HepG2 (cell line): ENCODE measurements around the gene TOP1. TPM values are rescaled to one million over a fixed set of nuclear protein-coding genes. Genes with fewer than 3 reads are reported as not detected.
A peak's percentile ranks its signal among the peaks of the same experiment; 100 is the strongest.

Experiments
- AKNA ChIP-seq: sonication (generic); formaldehyde crosslinking; IDR thresholded peaks from 2 replicates; pipeline ENCODE4 v1.4.0; 2020; ENCODE audit warnings: missing genetic modification reagents, borderline replicate concordance
- CREBL2 ChIP-seq: sonication (generic); formaldehyde crosslinking; IDR thresholded peaks from 2 replicates; pipeline ENCODE4 v1.8.1; 2023; ENCODE audit warnings: missing genetic modification reagents, mild to moderate bottlenecking, borderline replicate concordance
- FOXO1 ChIP-seq: sonication (generic); formaldehyde crosslinking; IDR thresholded peaks from 2 replicates; pipeline ENCODE4 v1.4.0; 2020; ENCODE audit warnings: missing genetic modification reagents
- HHEX ChIP-seq: IDR thresholded peaks from 2 replicates; pipeline ENCODE4 v1.6.1; 2016; ENCODE audit warnings: control low read depth
- MED1 ChIP-seq: sonication (generic); formaldehyde crosslinking; IDR thresholded peaks from 2 replicates; pipeline ENCODE4 v1.4.0; 2020; ENCODE audit warnings: missing genetic modification reagents
- NCOA1 ChIP-seq: sonication (generic); formaldehyde crosslinking; IDR thresholded peaks from 2 replicates; pipeline ENCODE4 v1.9.0; 2021; ENCODE audit warnings: missing genetic modification reagents
- RARA ChIP-seq: IDR thresholded peaks from 2 replicates; pipeline ENCODE4 v1.6.1; 2016; ENCODE audit warnings: missing genetic modification reagents, missing compliant biosample characterization
- RNF2 ChIP-seq: fragments of 450-650 bp; conservative IDR thresholded peaks from 2 replicates; pipeline ENCODE4 v1.6.1; 2016; ENCODE audit warnings: low read depth
- SMAD9 ChIP-seq: sonication (generic); formaldehyde crosslinking; IDR thresholded peaks from 2 replicates; pipeline ENCODE4 v1.5.1; 2020; ENCODE audit warnings: mild to moderate bottlenecking, missing genetic modification reagents
- TIGD3 ChIP-seq: sonication (generic); formaldehyde crosslinking; IDR thresholded peaks from 2 replicates; pipeline ENCODE4 v1.5.1; 2020; ENCODE audit warnings: mild to moderate bottlenecking, missing genetic modification reagents, borderline replicate concordance
- TMF1 ChIP-seq: sonication (generic); formaldehyde crosslinking; IDR thresholded peaks from 2 replicates; pipeline ENCODE4 v1.8.1; 2022; ENCODE audit warnings: low read depth, missing genetic modification reagents
- WIZ ChIP-seq: sonication (generic); formaldehyde crosslinking; IDR thresholded peaks from 2 replicates; pipeline ENCODE4 v1.5.1; 2020; ENCODE audit warnings: mild to moderate bottlenecking, missing genetic modification reagents
- ZFP91 ChIP-seq: sonication (generic); formaldehyde crosslinking; IDR thresholded peaks from 2 replicates; pipeline ENCODE4 v1.9.0; 2022; ENCODE audit warnings: missing genetic modification reagents, mild to moderate bottlenecking, borderline replicate concordance
- ZNF264 ChIP-seq: sonication (generic); formaldehyde crosslinking; IDR thresholded peaks from 2 replicates; pipeline ENCODE4 v1.4.0; 2020; ENCODE audit warnings: missing genetic modification reagents
- ZNF326 ChIP-seq: sonication (generic); formaldehyde crosslinking; IDR thresholded peaks from 2 replicates; pipeline ENCODE4 v1.4.0; 2020; ENCODE audit warnings: missing genetic modification reagents, borderline replicate concordance
- ZNF597 ChIP-seq: sonication (generic); formaldehyde crosslinking; IDR thresholded peaks from 2 replicates; pipeline ENCODE4 v1.5.0; 2020; ENCODE audit warnings: missing genetic modification reagents
- ZNF614 ChIP-seq: IDR thresholded peaks from 2 replicates; pipeline ENCODE4 v1.6.1; 2018; ENCODE audit warnings: missing biosample characterization, missing genetic modification reagents, inconsistent platforms, borderline replicate concordance
- ZNF660 ChIP-seq: sonication (generic); formaldehyde crosslinking; IDR thresholded peaks from 2 replicates; pipeline ENCODE4 v1.5.1; 2020; ENCODE audit warnings: mild to moderate bottlenecking, low read depth, missing genetic modification reagents, borderline replicate concordance
- ZSCAN20 ChIP-seq: sonication (generic); formaldehyde crosslinking; IDR thresholded peaks from 2 replicates; pipeline ENCODE4 v1.4.0; 2020; ENCODE audit warnings: missing genetic modification reagents, mild to moderate bottlenecking, borderline replicate concordance
- ZSCAN25 ChIP-seq: sonication (generic); formaldehyde crosslinking; IDR thresholded peaks from 2 replicates; pipeline ENCODE4 v1.8.0; 2022; ENCODE audit warnings: mild to moderate bottlenecking, missing genetic modification reagents
- polyA plus RNA-seq, 8 experiments: library from polyadenylated mRNA; depleted of rRNA in 3 of 8; stranded (reverse) in 7 of 8; unstranded in 1 of 8; fragments of >200 nt; fragmentation: Illumina TruSeq in 4 of 8; extraction: Trizol in 4 of 8; gene quantifications; 2 replicates each; pipeline versions ENCODE4 v1.2.1 to v1.2.3, GENCODE V29; 2011 to 2016; ENCODE audit warnings: low read depth in 4 of 8, missing spikeins in 1 of 8, mixed read lengths in 1 of 8; ENCODE audit not compliant: insufficient read depth in 1 of 8
- total RNA-seq, 5 experiments: library from RNA; depleted of rRNA; stranded (reverse); fragments of >200 nt; fragmentation: Illumina TruSeq; extraction: Trizol; gene quantifications; 2 replicates each; pipeline ENCODE4 v1.2.3, GENCODE V29; 2016; ENCODE audit warnings: low read depth in 1 of 5

TOP1 gene
- total and polyA plus RNA-seq, 2 of the 13 experiments (the other 11 are each of a cell fraction or from before 2014, with no cell fraction given): 10.2 to 19.4 TPM

GRCh38 chr20:41136680-41137613, 108.3 kb downstream of the TOP1 start, which contains the start of gene PLCG1 (continued):
- peak; percentile 64; the same call in 1 of the 2 replicates for TF ChIP-seq AKNA (CRISPR knock-in tag)
- no peak for TF ChIP-seq WIZ (CRISPR knock-in tag)
- TF ChIP-seq ZSCAN25 (CRISPR knock-in tag): peak; percentile 17
- TF ChIP-seq RNF2: peak; percentile 73
- TF ChIP-seq FOXO1 (CRISPR knock-in tag): no peak
- no peak; the same call in 1 of the 2 replicates for TF ChIP-seq ZNF660 (CRISPR knock-in tag)
- TF ChIP-seq SMAD9 (CRISPR knock-in tag): no peak
- 0 out of 2 replicates have a peak, but pooled peaks have one; percentile 18 for TF ChIP-seq ZNF597 (CRISPR knock-in tag)
- peak; percentile 91 for TF ChIP-seq ZFP91 (CRISPR knock-in tag)
- peak; percentile 71 for TF ChIP-seq ZNF614 (CRISPR knock-in tag)
- TF ChIP-seq CREBL2 (CRISPR knock-in tag): peak; percentile 59; the same call in 1 of the 2 replicates
- TF ChIP-seq ZSCAN20 (CRISPR knock-in tag): peak; percentile 98
- TF ChIP-seq HHEX (CRISPR knock-in tag): no peak
- peak; percentile 49; the same call in 1 of the 2 replicates for TF ChIP-seq ZNF264 (CRISPR knock-in tag)
- peak; percentile 58 for TF ChIP-seq MED1
- TF ChIP-seq NCOA1 (CRISPR knock-in tag): no peak
- TF ChIP-seq RARA (CRISPR knock-in tag): peak; percentile 22; the same call in 1 of the 2 replicates
- TF ChIP-seq ZNF326 (CRISPR knock-in tag): no peak
- TF ChIP-seq TIGD3 (CRISPR knock-in tag): no peak
- no peak; the same call in none of the 2 replicates for TF ChIP-seq TMF1
